Loucy (cell line): ENCODE measurements around the gene NOTCH1.

Experiments used
- H2AFZ ChIP-seq: fragments of 200-600 bp; sonication (generic); 2 replicates; pipeline ENCODE4 v1.6.0; 2016; ENCODE audit warnings: antibody characterized with exemption, mild to moderate bottlenecking, low read length, moderate library complexity
- H3F3A ChIP-seq: fragments of 200-600 bp; 2 replicates; pipeline ENCODE4 v1.6.0; 2016; ENCODE audit warnings: antibody characterized with exemption, low read depth, mild to moderate bottlenecking
- H3K27me3 ChIP-seq: fragments of 200-600 bp; sonication (generic); 2 replicates; pipeline ENCODE4 v1.6.1; 2014; ENCODE audit warnings: low read length, mild to moderate bottlenecking; ENCODE audit not compliant: insufficient read depth, poor library complexity, severe bottlenecking
- H3K36me3 ChIP-seq: fragments of 200-600 bp; sonication (generic); 2 replicates; pipeline ENCODE4 v1.6.1; 2016; ENCODE audit warnings: low read length; ENCODE audit not compliant: insufficient read depth
- H3K4me1 ChIP-seq: fragments of 200-600 bp; sonication (generic); 2 replicates; pipeline ENCODE4 v1.5.1; 2014; ENCODE audit warnings: low read length, mild to moderate bottlenecking; ENCODE audit not compliant: insufficient read depth, poor library complexity, severe bottlenecking
- H3K4me2 ChIP-seq: fragments of 200-600 bp; sonication (generic); 2 replicates; pipeline ENCODE4 v1.6.0; 2014; ENCODE audit warnings: antibody characterized with exemption, low read length, low read depth, mild to moderate bottlenecking; ENCODE audit not compliant: poor library complexity, severe bottlenecking
- H3K4me3 ChIP-seq: fragments of 200-600 bp; sonication (generic); 2 replicates; pipeline ENCODE4 v1.5.1; 2014; ENCODE audit warnings: low read length, mild to moderate bottlenecking, mixed read lengths; ENCODE audit not compliant: poor library complexity, severe bottlenecking
- H3K79me2 ChIP-seq: fragments of 200-600 bp; sonication (generic); 2 replicates; pipeline ENCODE4 v1.6.1; 2014; ENCODE audit warnings: low read length; ENCODE audit not compliant: insufficient read depth
- H3K9ac ChIP-seq: fragments of 200-600 bp; sonication (generic); 2 replicates; pipeline ENCODE4 v1.6.0; 2014; ENCODE audit warnings: mild to moderate bottlenecking, low read depth, low read length, moderate library complexity; ENCODE audit not compliant: poor library complexity, severe bottlenecking
- H3K9me2 ChIP-seq: fragments of 200-600 bp; sonication (generic); replicated peaks from 2 replicates; pipeline ENCODE4 v1.6.1; 2016; ENCODE audit warnings: low read depth, low read length, mixed read lengths
- H3K9me3 ChIP-seq: fragments of 200-600 bp; sonication (generic); 2 replicates; pipeline ENCODE4 v1.6.1; 2014; ENCODE audit warnings: mild to moderate bottlenecking, antibody characterized with exemption, low read length, low read depth; ENCODE audit not compliant: insufficient read depth
- H4K20me1 ChIP-seq: fragments of 200-600 bp; sonication (generic); 2 replicates; pipeline ENCODE4 v1.6.0; 2014; ENCODE audit warnings: antibody characterized with exemption, low read length, mild to moderate bottlenecking; ENCODE audit not compliant: insufficient read depth, poor library complexity, severe bottlenecking
- EZH2phosphoT487 ChIP-seq: fragments of 200-600 bp; IDR thresholded peaks from 2 replicates; pipeline ENCODE4 v1.6.1; 2018; ENCODE audit warnings: antibody characterized with exemption, mild to moderate bottlenecking, moderate library complexity, borderline replicate concordance
- TF ChIP-seq, protein P1 (sequence below): fragments of 200-600 bp; sonication (generic); conservative IDR thresholded peaks from 2 replicates; pipeline ENCODE4 v1.5.1; 2014; ENCODE audit warnings: mild to moderate bottlenecking, antibody characterized with exemption, low read length

NOTCH1 gene

DNA sequence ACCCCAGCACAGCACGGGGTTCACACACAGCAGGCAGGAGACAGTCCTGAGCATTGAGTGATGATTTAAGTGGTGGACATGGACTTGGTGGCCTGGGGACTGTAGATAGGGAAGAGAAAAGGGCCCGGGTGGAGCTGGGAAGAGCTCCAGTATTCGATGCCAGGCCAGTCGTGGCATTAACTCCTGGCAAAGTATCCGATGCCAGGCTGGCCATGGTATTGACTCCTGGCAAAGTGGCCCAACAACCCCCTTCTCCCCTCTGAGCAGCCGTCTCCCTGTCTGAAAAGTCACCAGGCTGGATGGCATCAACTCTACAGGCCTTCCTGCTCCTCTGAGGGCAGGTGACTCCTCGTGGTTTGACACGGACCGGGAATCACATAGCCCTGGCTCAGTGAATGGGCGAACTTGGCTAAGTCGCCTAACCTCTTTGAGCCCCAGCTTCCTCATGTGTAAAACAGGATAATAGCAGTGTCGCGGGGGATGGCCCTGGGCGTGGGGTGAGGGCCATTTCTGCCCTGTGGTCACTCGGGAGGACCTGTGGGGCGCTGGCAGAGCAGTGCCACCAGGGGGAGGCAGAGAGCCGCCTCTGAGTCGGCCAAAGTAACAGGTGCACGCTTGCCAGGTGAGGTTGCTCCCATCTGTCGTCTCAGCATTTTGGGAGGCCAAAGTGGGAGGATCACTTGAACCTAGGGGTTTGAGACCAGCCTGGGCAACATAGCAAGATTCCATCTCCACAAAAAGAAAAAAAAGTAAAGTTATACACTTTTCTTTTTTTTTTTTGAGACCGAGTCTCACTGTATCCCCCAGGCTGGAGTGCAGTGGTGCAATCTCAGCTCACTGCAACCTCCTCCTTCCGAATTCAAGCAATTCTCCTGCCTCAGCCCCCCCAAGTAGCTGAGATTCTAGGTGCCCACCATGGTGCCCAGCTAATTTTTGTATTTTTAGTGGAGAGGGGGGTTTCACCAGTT is 57.3 kb downstream of the NOTCH1 start:
- H4K20me1 ChIP-seq: peaks cover 11% of the 10 kb centered on the region
- H3K4me2 ChIP-seq: no peak overlapping the region
- no peak overlapping the region for H3K9ac ChIP-seq
- H3F3A ChIP-seq: peaks cover under 1% of the 10 kb centered on the region; the same call in 1 of the 2 replicates
- no peak overlapping the region for H3K4me3 ChIP-seq
- H3K9me2 ChIP-seq: no peaks in the 10 kb centered on the region
- H3K4me1 ChIP-seq: peaks cover under 1% of the 10 kb centered on the region
- H3K27me3 ChIP-seq: no peaks in the 10 kb centered on the region
- H2AFZ ChIP-seq: peak overlapping the region; percentile 41; the same call in 1 of the 2 replicates
- TF ChIP-seq EZH2phosphoT487: no peak
- TF ChIP-seq, protein P1, sequence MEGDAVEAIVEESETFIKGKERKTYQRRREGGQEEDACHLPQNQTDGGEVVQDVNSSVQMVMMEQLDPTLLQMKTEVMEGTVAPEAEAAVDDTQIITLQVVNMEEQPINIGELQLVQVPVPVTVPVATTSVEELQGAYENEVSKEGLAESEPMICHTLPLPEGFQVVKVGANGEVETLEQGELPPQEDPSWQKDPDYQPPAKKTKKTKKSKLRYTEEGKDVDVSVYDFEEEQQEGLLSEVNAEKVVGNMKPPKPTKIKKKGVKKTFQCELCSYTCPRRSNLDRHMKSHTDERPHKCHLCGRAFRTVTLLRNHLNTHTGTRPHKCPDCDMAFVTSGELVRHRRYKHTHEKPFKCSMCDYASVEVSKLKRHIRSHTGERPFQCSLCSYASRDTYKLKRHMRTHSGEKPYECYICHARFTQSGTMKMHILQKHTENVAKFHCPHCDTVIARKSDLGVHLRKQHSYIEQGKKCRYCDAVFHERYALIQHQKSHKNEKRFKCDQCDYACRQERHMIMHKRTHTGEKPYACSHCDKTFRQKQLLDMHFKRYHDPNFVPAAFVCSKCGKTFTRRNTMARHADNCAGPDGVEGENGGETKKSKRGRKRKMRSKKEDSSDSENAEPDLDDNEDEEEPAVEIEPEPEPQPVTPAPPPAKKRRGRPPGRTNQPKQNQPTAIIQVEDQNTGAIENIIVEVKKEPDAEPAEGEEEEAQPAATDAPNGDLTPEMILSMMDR: peak; percentile 96
- no peaks in the 10 kb centered on the region for H3K36me3 ChIP-seq
- H3K79me2 ChIP-seq: no peaks in the 10 kb centered on the region
- no peaks in the 10 kb centered on the region for H3K9me3 ChIP-seq

DNA sequence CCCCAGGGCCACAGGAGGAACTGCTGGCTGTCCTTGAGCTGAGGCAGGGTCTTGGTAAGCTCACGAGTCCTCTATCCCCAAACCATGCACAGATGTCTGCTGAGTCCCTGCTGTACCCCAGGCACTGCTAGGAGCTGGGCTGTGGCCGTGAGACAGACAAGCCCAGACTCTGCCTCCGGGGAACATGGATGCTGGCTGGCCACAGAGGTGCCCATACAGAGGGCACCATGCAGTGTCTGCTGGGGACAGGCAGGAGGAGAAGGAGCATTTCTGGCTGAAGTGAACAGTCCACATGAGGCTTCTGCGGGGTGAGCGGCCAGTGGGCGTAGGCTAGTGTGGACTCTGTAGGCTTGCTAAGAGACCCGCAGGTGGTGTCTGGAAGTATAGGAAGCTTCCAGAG is 58.2 kb downstream of the NOTCH1 start:
- H3K9me3 ChIP-seq: no peaks in the 10 kb centered on the region
- H3K9me2 ChIP-seq: no peaks in the 10 kb centered on the region
- H3K4me2 ChIP-seq: no peak overlapping the region
- H4K20me1 ChIP-seq: peaks cover 11% of the 10 kb centered on the region
- peaks cover 1% of the 10 kb centered on the region for H3K79me2 ChIP-seq
- H3K4me1 ChIP-seq: peaks cover 3% of the 10 kb centered on the region
- no peak overlapping the region for H2AFZ ChIP-seq
- H3K27me3 ChIP-seq: no peaks in the 10 kb centered on the region
- no peak overlapping the region for H3K4me3 ChIP-seq
- TF ChIP-seq, protein P1: no peak
- no peak for TF ChIP-seq EZH2phosphoT487
- H3K36me3 ChIP-seq: no peaks in the 10 kb centered on the region
- peaks cover 2% of the 10 kb centered on the region; the same call in 1 of the 2 replicates for H3F3A ChIP-seq
- H3K9ac ChIP-seq: no peak overlapping the region

DNA sequence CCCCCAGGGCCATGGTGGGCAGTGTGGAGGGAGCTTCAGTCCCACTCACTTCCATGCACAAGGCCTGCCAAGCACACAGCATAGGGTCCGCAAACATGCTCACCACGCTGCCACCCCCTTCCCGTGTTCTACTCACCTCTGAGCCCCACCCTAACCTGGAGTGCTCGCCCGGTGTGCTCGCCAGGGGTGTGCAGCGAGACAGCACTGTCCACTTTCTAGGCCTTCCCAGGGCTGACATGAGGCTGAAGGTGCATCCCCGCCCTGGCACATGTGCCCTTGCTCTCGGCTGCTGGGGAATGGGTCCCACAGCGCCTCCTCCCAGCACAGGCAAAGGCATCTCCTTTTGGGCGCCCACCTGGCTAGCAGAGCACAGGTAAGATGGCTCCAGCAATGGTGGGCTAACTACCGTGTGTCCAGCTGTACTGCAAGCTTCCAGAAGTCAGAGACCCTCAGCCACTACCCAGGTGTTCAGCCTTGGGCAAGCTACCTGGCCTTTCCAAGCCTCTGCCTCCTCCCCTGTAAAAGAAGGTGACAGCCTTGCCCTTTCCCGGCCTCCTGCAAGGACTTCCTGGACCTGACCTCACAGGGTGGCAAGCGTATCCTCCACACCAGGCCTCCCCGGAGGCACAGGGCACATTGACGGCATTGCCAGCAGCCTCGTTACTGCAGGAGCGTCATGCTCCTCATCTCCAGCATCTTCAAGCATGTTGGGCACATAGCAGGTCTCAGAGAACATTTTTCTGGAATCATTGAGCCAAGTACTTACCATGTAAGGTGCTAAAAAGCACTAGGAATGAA is 58.8 kb downstream of the NOTCH1 start:
- Histone ChIP-seq H3K79me2 (peaks cover 8% of the 10 kb centered on the region), H3K9me2 (no peaks in the 10 kb centered on the region), H4K20me1 (peaks cover 18% of the 10 kb centered on the region), H3K9ac (no peak overlapping the region), H3F3A (peaks cover 2% of the 10 kb centered on the region; the same call in 1 of the 2 replicates), H3K36me3 (no peaks in the 10 kb centered on the region), H3K4me1 (peaks cover 5% of the 10 kb centered on the region), H3K4me3 (no peak overlapping the region), H3K27me3 (no peaks in the 10 kb centered on the region), H3K9me3 (no peaks in the 10 kb centered on the region), H3K4me2 (no peak overlapping the region), H2AFZ (no peak overlapping the region)
- no peak for TF ChIP-seq EZH2phosphoT487
- TF ChIP-seq, protein P1: no peak
